KG1 (cell line): ENCODE results near the gene CRNKL1.
"Not testable (repeated sequence)": the region's sequence is repeated elsewhere in the genome, so short reads cannot be mapped to it uniquely, and the experiment has no call there.

Experiments
- DNase-seq: peaks from one replicate; lab custom pipeline; 2025; lab: John Stamatoyannopoulos, UW

The CRNKL1 gene

GRCh38 chr20:20010639-20011500 lies 41.4 kb downstream of the CRNKL1 start:
- DNase-seq, result no peak

GRCh38 chr20:20009784-20010253 lies 42.4 kb downstream of the CRNKL1 start:
- no peak for DNase-seq

GRCh38 chr20:20005342-20005741 lies 46.9 kb downstream of the CRNKL1 start:
- no peak for DNase-seq

- DNase-seq, result not testable (repeated sequence)
Observed at GRCh38 chr20:20003955-20004322, 48.3 kb downstream of the CRNKL1 start.

- no peak for DNase-seq
Observed at GRCh38 chr20:20003031-20003954, 49.0 kb downstream of the CRNKL1 start.

GRCh38 chr20:20002101-20002998 lies 49.9 kb downstream of the CRNKL1 start:
- DNase-seq, result no peak

- no peak for DNase-seq
Observed at GRCh38 chr20:20000211-20000968, 51.9 kb downstream of the CRNKL1 start.

- no peak for DNase-seq
Observed at GRCh38 chr20:19998990-19999705, 53.1 kb downstream of the CRNKL1 start.

GRCh38 chr20:19996917-19997316 lies 55.3 kb downstream of the CRNKL1 start:
- DNase-seq, result no peak

- DNase-seq, result no peak
Observed at GRCh38 chr20:19996222-19996621, 56.0 kb downstream of the CRNKL1 start.

GRCh38 chr20:19995220-19995863 lies 56.9 kb downstream of the CRNKL1 start:
- peak; percentile 20 for DNase-seq

- DNase-seq, result no peak
Observed at GRCh38 chr20:19993958-19994669, 58.2 kb downstream of the CRNKL1 start.

GRCh38 chr20:19992996-19993908 lies 59.0 kb downstream of the CRNKL1 start:
- no peak for DNase-seq

- DNase-seq, result no peak
Observed at GRCh38 chr20:19991854-19992253, 60.4 kb downstream of the CRNKL1 start.

GRCh38 chr20:19991308-19991707 lies 61.0 kb downstream of the CRNKL1 start:
- no peak for DNase-seq

- DNase-seq, result no peak
Observed at GRCh38 chr20:19990850-19991249, 61.4 kb downstream of the CRNKL1 start.

GRCh38 chr20:19987046-19987445 lies 65.2 kb downstream of the CRNKL1 start:
- no peak for DNase-seq

GRCh38 chr20:19986419-19986818 lies 65.8 kb downstream of the CRNKL1 start:
- no peak for DNase-seq
